NOMO-1 treated with dmso at 0.1 percent for 144 hours (cell line): ENCODE data around the gene AP3S2.
"Not testable (repeated sequence)": the region's sequence is repeated elsewhere in the genome, so short reads cannot be mapped to it uniquely, and the experiment has no call there.

Experiments
- DNase-seq: peaks from one replicate; lab custom pipeline; 2025; ENCODE audit not compliant: unreplicated experiment; lab: John Stamatoyannopoulos, UW

AP3S2 gene

DNA sequence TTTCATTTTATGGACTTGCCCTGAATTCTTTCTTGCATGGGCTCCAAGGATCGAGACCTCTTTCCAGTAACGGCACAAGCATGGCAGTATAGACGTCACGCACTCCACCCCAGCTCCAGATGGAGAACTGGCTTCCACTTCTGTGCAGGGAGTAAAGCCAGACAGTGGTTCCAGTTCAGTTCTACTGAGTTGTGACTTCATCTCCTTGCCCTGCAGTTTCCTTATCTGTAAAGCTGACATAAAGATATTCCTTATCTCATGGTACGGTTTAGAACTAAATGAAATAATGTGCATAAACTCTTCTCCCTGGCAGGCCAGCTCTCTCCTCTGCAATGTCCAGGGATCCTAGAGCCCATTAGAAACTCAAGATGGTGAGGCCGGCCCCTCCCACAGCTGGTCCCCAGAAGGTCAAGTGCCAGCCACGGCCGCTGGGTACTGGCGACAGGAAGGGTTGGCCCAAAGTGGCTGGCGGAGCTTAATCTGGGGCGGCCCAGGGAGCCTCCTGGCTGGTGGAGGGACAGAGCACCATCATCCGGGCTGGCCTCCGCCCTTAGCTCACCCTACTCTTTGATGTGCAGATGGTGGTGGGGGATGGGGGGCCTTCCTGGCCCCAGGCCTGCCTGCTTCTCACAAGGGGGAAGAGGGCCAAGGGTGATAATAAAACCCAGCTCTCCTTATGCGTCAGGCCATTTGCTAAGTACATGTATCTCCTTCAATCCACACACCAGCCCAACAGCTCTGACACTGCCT, 110.5 kb downstream of the AP3S2 start:
- DNase-seq, result no peak

DNA sequence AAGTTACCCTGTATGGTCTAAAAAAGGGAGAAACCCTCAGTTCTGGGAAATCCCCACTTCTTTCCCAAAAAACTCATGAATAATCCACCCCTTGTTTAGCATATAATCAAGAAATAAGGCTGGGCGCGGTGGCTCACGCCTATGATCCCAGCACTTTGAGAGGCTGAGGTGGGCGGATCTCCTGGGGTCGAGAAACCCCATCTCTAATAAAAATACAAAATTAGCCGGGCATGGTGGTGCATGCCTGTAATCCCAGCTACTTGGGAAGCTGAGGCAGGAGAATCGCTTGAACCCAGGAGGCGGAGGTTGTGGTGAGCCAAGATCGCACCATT, 111.2 kb downstream of the AP3S2 start:
- not testable (repeated sequence) for DNase-seq

DNA sequence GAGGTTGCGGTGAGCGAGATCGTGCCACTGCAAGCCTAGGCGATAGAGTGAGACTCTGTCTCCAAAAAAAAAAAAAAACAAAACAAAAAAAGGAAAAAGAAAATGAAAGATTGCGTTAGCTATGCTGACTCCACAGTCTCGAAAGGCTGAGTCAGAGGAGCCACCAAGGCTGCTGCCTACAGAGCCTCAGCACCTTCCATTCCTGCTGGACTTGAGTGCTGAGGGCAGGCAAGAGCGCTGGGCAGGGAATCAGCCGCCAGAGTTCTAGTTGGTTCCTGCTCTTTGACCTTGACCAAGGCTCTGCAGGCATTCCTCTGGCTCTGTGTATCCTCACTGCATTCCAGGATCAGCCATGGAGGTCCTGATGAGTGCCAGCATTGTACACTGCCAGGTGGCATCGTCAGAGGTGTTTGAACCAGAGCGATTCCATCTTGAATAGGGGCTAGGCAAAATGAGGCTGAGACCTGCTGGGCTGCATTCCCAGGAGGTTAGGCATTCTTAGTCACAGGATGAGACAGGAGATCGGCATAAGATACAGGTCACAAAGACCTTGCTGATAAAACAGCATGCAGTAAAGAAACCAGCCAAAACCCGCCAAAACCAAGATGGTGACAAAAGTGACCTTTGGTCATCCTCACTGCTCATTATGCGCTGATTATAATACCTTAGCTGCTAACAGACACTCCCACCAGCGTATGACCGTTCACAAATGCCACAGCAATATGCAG, 111.7 kb downstream of the AP3S2 start:
- DNase-seq, result peak; percentile 29

DNA sequence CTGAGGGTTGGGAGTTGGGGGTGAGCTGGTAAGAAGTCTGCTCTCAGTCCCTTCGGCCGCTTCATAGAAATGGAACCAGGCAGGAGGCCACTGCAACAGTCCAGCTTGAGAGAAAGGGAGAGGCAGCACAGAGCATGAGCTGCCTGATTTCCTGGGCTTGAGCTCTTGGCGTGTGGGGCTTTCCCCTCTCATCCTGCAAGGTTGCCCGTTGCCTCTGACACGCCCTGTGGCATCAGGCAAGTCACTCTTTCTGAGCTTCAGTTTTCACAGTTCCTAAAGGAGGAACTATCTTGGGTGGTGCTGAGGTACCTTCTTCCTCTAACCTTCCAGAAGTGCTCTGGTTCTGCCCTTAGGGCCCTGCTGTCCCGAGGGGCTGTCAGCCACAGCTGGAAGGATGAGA, 112.7 kb downstream of the AP3S2 start:
- peak; percentile 81 for DNase-seq

DNA sequence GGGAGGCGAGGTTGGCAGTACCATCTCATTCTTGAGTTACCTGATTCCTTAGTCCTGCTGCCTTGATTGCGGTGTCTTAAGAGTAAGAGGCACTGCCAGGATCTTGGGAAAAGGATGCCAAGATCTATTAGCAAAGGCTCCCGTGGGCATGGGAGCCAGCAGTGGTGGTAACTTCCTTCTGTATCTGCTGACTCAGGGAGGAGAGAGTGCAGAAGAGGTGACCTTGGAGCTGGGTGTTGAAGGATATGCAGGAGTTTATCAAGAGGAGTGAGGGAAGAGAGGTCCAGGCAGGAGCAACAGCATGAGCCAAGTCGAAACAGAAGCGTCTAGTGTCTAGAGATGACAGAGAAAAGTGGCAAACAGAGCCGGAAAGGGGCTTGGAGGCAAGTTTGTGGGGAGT, 113.2 kb downstream of the AP3S2 start:
- no peak for DNase-seq
